GM18517 (cell line): ENCODE results near the gene CIPC.

Experiments
- ATAC-seq: cut with Tn5 transposase; IDR thresholded peaks from one replicate; pipeline ENCODE4 v1.9.1; 2021; ENCODE audit warnings: mild to moderate bottlenecking, moderate library complexity; ENCODE audit not compliant: unreplicated experiment

Gene CIPC

GRCh38 chr14:77144412-77145115 is 46.5 kb downstream of the CIPC start:
- no peak for ATAC-seq

GRCh38 chr14:77145975-77146740 is 48.1 kb downstream of the CIPC start:
- ATAC-seq: no peak

- ATAC-seq: no peak
Observed at GRCh38 chr14:77148510-77149231, 50.6 kb downstream of the CIPC start.

GRCh38 chr14:77151245-77151644 is 53.2 kb downstream of the CIPC start:
- ATAC-seq: no peak

GRCh38 chr14:77151918-77152588 is 54.0 kb downstream of the CIPC start:
- ATAC-seq: no peak

GRCh38 chr14:77153802-77154201 is 55.7 kb downstream of the CIPC start:
- no peak for ATAC-seq

- no peak for ATAC-seq
Observed at GRCh38 chr14:77154421-77154820, 56.4 kb downstream of the CIPC start.

- ATAC-seq: no peak
Observed at GRCh38 chr14:77155083-77155482, 57.0 kb downstream of the CIPC start.

- no peak for ATAC-seq
Observed at GRCh38 chr14:77157740-77158139, 59.7 kb downstream of the CIPC start.

GRCh38 chr14:77158175-77158881 is 60.3 kb downstream of the CIPC start:
- no peak for ATAC-seq

- ATAC-seq: no peak
Observed at GRCh38 chr14:77158882-77159255, 60.8 kb downstream of the CIPC start.

- no peak for ATAC-seq
Observed at GRCh38 chr14:77161011-77161410, 63.0 kb downstream of the CIPC start.
